Hematopoietic multipotent progenitor cell treated with erythropoietin and hydrocortisone succinate and interleukin-3 and kit ligand, for 15 days (in vitro differentiated cells): ENCODE data around the gene AP1M1.

ENCODE experiments used
- DNase-seq: peaks from one replicate; pipeline ENCODE4 v3.0.0-alpha.2; 2015; ENCODE audit warnings: low spot score

AP1M1 gene

DNA sequence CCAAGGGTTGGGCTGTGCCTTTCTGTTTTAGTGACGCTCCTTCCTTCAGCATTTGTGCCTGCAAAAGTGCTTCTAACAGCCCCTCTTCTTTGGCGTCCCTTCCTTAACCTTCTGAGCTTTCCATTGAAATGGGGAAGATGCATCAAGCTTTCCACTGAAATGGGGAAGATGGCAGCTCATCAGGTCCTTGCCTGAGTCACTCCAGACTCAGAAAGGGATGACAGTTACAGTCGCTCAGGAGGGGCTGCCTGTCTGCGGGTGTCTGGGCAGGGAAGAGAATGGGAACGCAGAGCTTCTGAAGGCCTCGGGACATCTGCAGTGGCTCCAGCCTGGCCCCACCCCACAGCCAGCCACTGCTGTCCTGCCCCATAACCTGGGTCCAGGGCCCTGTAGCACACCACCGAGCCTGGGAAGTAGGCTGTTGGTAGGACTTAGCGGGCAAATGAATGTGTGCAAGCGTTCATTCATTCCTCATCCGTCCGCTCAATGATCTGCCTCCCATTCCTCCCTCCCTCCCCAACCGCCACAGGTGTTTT, 9.8 kb downstream of the AP1M1 start:
- no peak for DNase-seq

DNA sequence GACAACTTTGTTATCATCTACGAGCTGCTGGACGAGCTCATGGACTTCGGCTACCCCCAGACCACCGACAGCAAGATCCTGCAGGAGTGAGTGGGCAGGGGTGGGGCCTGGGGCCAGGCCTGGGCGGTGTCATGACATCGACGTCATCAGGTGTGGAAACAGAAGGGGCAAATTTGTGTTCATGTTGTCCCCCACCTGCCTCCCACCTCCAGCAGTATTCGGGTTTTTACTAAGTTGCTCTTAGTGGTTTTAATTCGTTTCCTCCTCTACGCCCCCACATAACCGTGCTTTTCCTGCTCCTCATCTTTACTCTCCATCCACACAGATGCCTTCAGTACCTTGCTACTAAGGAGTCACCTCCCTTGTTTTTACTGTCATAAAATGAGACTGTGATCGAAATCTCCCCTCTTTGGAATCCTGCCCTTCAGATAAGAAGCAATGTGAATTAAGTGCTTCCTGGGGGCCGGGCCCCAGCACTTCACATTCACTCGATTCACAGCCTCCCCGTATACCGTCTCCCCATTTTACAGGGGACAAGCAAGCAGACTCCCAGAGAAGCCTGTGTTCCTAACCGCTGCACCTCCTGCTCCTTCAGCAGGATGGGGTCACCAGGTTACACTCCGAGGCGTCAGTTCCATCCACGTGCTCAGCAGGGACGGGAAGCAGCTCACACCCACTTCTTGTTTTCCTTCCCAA, 10.5 kb downstream of the AP1M1 start:
- DNase-seq: no peak

DNA sequence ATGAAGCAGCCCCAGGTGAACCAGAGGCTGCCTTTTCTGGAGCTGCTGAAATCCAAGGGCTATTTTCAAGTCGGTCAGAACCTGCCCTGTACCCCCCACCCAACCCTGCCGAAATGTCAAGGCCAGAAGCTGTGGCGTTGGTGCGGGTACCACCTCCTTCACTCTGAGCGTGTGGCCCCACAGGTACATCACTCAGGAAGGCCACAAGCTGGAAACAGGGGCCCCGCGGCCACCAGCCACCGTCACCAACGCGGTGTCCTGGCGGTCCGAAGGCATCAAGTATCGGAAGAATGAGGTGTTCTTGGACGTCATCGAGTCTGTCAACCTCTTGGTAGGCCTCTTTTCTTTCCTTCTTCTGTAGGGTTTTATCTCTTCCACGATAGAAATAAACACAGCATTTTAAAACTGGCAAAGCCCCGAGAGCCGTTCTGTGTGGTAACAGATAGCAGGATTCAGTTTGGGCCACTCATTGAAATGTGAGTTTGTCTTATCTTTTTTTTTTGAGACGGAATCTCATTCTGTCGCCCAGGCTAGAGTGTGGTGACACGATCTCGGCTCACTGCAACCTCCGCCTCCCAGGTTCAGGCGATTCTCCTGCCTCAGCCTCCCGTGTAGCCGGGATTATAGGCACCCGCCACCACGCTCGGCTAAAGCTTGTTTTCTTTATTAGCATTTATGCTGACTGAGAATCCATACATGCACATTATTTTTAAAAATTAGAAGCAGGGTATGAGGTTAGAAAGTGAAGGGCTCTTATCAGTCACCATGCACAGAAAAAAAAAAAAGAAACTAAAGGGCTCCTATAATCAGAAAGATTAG, 11.3 kb downstream of the AP1M1 start:
- DNase-seq: no peak

DNA sequence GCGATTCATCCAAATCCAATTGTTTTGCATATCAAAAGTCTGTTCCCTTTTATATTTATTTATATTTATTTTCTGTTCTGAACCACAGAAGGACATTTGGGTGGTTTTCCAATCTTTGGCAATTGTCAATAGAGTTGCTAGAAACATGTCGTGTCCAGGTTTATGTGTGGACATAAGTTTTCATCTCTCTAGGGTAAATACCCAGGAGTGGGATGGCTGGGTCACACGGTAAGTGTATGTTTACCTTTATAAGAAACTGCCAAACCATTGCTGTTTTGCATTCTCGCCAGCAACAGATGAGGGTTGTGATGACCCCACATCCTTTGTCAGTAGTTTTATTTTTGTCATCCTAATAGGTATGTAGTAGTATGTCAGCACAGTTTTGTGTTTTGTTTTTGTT, 12.5 kb downstream of the AP1M1 start:
- DNase-seq: no peak

DNA sequence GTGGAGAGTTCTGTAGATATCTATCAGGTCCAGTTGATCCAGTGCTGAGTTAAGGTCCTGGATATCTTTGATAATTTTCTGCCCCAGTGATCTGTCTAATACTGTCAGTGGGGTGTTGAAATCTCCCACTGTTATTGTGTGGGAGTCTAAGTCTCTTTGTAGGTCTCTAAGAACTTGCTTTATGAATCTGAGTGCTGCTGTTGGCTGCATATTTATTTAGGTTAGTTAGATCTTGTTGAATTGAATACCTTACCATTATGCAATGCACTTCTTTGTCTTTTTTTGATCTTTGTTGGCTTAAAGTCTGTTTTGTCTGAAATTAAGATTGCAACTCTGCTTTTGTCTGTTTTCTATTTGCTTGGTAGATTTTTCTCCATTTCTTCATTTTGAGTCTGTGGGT, 15.4 kb downstream of the AP1M1 start:
- no peak for DNase-seq

GRCh38 chr19:16216744-16217670, 19.3 kb downstream of the AP1M1 start:
- no peak for DNase-seq

DNA sequence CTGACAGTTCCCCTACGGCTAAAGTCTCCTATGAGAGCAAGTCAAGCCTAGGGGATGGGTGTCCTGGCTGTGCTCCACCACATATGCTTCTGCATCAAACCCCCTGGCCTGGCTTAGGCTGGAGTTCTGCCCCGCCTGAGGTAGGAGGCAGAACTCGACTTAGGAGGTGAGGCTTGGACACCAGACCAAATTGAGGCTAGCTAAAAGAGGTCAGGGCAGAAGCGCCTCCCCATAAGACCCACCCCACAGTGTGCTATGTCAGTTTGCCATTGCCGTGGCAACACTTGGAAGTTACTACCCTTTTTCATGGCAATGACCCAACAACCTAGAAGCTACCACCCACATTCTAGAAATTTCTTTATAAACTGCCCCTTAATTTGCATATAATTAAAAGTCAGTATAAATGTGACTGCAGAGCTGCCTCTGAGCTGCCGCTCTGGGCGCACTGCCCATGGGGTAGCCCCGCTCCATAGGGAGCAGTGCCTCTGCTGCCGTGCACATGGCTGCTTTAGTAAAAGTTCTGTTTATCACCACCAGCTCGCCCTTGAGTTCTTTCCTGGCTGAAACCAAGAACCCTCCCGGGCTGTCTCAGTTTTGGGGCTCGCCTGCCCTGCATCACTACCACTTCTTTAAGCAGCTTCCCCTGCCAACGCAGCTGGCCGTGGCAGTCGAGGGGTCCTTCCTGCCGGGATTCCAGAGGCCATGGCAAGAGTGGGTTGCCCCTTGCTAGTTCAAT, 20.2 kb downstream of the AP1M1 start:
- no peak for DNase-seq

- DNase-seq: no peak
Measured at GRCh38 chr19:16218851-16219250, 21.1 kb downstream of the AP1M1 start.

DNA sequence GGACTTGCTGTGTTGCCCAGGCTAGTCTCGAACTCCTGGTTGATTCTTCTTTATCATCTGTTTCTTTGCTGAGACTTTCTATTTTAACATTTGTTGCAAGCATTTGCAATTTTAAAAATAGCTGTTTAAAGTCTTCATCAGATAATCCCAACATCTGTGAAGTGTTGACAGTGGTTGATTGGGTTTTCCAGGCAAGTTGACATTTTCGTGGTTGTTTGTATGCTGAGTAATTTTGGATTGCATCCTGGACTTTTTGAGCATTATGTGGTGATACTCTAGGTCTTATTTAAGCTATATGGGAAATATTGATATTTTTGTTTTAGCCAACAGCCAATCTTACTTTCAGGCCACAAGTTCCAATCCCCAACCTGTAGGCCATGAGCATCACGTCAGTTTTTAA, 25.1 kb downstream of the AP1M1 start:
- DNase-seq: no peak

DNA sequence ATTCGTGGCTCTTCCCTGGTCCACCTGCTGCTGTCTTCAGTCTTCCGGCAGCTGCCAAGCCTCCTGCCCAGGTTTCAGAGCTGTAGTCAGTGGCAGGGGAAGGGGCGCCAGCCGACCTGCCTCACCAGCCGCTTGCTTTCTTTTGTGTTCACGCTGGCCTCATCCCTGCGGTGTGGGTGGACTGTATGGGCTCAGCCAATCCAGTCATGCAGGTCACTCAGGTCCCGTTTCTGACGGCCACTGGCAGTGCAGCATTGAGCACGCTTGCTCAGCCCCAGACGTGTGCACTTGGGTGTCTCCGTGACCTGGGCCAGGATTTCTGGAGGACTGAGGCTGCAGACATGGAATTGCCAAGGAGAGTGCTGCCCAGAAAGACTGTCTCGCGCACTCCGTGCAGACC, 26.0 kb downstream of the AP1M1 start:
- no peak for DNase-seq

- no peak for DNase-seq
Measured at GRCh38 chr19:16224293-16225045, 26.8 kb downstream of the AP1M1 start.

- no peak for DNase-seq
Measured at GRCh38 chr19:16225279-16226183, 27.8 kb downstream of the AP1M1 start.

GRCh38 chr19:16226184-16226591, 28.5 kb downstream of the AP1M1 start:
- no peak for DNase-seq

GRCh38 chr19:16226878-16227836, 29.4 kb downstream of the AP1M1 start:
- DNase-seq: no peak

DNA sequence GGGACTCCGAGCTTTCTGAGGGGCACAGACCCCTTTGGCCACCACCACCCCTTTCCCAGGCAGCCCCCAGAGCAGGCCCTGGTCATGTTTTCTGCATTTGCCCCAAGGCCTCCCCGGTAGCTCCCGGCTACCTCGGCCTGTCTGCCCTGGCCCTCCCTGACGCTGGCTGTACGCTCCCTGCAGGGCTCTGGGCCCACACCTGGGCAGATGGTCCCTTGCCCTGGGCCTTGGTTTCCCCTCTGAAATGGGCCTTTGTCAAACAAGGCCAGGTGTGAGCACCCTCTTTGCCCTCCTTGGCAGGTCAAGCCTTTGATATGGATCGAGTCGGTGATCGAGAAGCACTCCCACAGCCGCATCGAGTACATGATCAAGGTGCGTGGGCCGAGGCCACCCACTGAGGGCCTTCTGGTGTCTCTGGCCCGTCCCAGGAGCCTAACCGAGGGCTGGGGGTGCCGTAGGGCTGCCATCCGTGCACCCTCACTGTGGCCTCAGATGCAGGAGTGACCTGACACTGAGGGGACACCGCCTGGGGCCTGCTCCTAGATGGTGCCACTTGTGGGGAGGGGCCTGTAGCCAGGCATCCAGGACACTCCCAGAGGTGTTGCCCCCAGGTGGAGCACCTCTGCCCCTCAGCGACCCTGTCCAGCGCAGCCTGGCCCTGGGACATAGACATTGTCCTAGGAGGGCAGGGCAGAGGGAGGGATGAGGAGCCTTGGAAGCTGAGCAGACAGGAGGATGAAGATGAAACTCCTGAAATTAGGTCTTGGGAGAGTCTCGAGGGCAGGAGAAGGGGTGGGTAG, 30.3 kb downstream of the AP1M1 start:
- no peak for DNase-seq

- DNase-seq: no peak
Measured at GRCh38 chr19:16228637-16229321, 31.1 kb downstream of the AP1M1 start.

GRCh38 chr19:16229322-16229641, 31.6 kb downstream of the AP1M1 start:
- no peak for DNase-seq
